Measurements from ENCODE around the gene ZNF77. TPM values are rescaled to one million over a fixed set of nuclear protein-coding genes. Genes with fewer than 3 reads are reported as not detected.

Gene ZNF77
- total and polyA plus RNA-seq, 2 donors (not counting 1 experiment from before 2014, with no cell fraction given) = 4.0 to 6.4 TPM

DNA sequence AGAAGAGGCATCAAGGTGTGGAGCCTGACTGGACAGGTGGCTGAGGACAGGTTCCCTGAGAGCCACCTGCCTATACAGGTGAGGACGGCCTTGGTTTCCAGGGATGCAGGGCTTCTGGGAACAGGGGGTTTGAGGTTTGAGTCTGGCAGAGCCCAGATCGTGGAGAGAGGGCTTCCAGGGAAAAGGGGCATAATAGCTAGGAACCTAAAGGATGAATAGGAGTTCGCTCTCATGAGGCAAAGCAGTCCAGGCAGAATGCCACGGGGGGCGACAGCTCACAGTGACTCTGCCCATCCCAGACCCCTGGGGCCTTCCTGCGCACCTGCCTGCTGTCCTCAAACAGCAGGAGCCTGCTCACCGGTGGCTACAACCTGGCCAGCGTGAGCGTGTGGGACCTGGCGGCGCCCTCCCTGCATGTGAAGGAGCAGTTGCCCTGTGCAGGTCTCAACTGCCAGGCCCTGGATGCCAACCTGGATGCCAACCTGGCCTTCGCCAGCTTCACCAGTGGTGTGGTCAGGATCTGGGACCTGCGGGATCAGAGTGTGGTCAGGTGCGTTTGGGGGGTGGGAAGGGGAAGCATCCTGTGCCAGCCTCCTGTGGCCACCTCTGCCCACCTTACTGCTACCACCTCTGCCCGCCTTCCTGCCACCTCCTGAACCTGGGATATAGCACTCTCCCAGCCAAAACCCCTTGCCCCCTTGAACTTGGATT is 44.6 kb upstream of the ZNF77 start:
- intact Hi-C loops (cut with micrococcal nuclease) = no loop called here
- no peak for ATAC-seq (ENCODE audit: low read depth)
- Mint-ChIP-seq H3K27ac (no peak overlapping the region), H3K4me1 (peaks cover under 1% of the 10 kb centered on the region), H3K27me3 (peaks cover 3% of the 10 kb centered on the region), H3K4me3 (no peak overlapping the region), H3K9me3 (ENCODE audit: insufficient read depth) (no peaks in the 10 kb centered on the region)
- H3K27me3 ChIP-seq (replicated peaks in 1 of 4; ENCODE audit: control extremely low read depth in 1 of 4, control insufficient read depth in 3 of 4, insufficient read depth in 4 of 4, low read length in 3 of 4) = peaks cover 0 to 11% (median 0%) of the 10 kb centered on the region in 4 experiments
- WGBS (ENCODE audit: insufficient coverage) = 96% methylated on average over 12 of the region's 15 CpGs
- TF ChIP-seq CTCF (IDR thresholded peaks at IDR 0.05) (no peak), EZH2 (IDR thresholded peaks at IDR 0.05; ENCODE audit: borderline replicate concordance, insufficient read depth, low read depth, low read length, poor library complexity, severe bottlenecking) (no peak)
- no peak overlapping the region for H3K27ac ChIP-seq (ENCODE audit: low read length in 2 of 2)
- peaks cover 0 to 7% of the 10 kb centered on the region in 2 donors for H3K4me1 ChIP-seq (ENCODE audit: control insufficient read depth in 2 of 2, insufficient read depth in 2 of 2, low read length in 2 of 2)
- no peak overlapping the region for H3K9ac ChIP-seq (ENCODE audit: low read length)
- POLR2A ChIA-PET = no interaction called here
- CTCF ChIA-PET = no interaction called here
- no peak overlapping the region for H3K4me3 ChIP-seq (ENCODE audit: control extremely low read depth in 1 of 5, extremely low read depth in 1 of 5, insufficient read depth in 1 of 5, low read depth in 2 of 5, low read length in 4 of 5)
- H3K9me3 ChIP-seq (ENCODE audit: control extremely low read depth in 1 of 3, control insufficient read depth in 2 of 3, insufficient read depth in 1 of 3, low read length in 2 of 3) = no peaks in the 10 kb centered on the region
- H4K20me1 ChIP-seq (ENCODE audit: control insufficient read depth, insufficient read depth, low read length, poor library complexity, severe bottlenecking) = no peaks in the 10 kb centered on the region
- no peak for DNase-seq
- H3K4me2 ChIP-seq (replicated peaks; ENCODE audit: low read depth, low read length, poor library complexity, severe bottlenecking) = no peak overlapping the region
- H2AFZ ChIP-seq (ENCODE audit: insufficient read depth, low read depth, low read length, poor library complexity, severe bottlenecking) = no peak overlapping the region
- H3K79me2 ChIP-seq (ENCODE audit: control insufficient read depth, insufficient read depth, low read length) = no peaks in the 10 kb centered on the region
- H3K36me3 ChIP-seq (replicated peaks in 1 of 2; ENCODE audit: control extremely low read depth in 1 of 2, control insufficient read depth in 1 of 2, extremely low read depth in 1 of 2, insufficient read depth in 2 of 2, low read length in 1 of 2) = no peaks in the 10 kb centered on the region

DNA sequence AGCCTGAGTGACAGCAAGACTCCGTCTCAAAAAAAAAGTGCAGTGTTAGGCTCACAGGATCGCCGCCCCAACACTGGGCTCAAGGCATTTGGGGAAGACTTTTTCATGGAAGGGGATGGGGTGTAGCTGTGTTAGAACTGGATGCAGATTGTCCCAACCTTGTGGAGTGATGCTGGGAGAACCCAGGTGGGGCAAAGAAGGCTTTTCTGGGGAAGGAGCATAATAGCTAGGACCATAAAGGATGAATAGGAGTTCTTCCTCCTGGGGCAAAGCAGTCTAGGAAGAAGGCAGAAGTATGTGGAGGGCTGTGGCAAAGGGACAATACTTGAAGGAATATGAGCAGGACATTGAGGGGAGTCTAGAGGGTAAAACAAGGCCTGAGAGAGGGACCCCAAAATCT is 43.8 kb upstream of the ZNF77 start:
- DNase-seq (no peak), ATAC-seq (ENCODE audit: low read depth) (no peak)
- peaks cover 6% of the 10 kb centered on the region for H3K4me1 Mint-ChIP-seq
- no peaks in the 10 kb centered on the region for H3K79me2 ChIP-seq (ENCODE audit: control insufficient read depth, insufficient read depth, low read length)
- peaks cover 0 to 18% (median 2%) of the 10 kb centered on the region in 4 experiments for H3K27me3 ChIP-seq (replicated peaks in 1 of 4; ENCODE audit: control extremely low read depth in 1 of 4, control insufficient read depth in 3 of 4, insufficient read depth in 4 of 4, low read length in 3 of 4)
- H3K27ac Mint-ChIP-seq = no peak overlapping the region
- POLR2A ChIA-PET = no interaction called here
- no peak overlapping the region for H3K9ac ChIP-seq (ENCODE audit: low read length)
- no peak overlapping the region for H3K4me3 ChIP-seq (ENCODE audit: control extremely low read depth in 1 of 5, extremely low read depth in 1 of 5, insufficient read depth in 1 of 5, low read depth in 2 of 5, low read length in 4 of 5)
- no peaks in the 10 kb centered on the region for H3K9me3 ChIP-seq (ENCODE audit: control extremely low read depth in 1 of 3, control insufficient read depth in 2 of 3, insufficient read depth in 1 of 3, low read length in 2 of 3)
- H3K4me2 ChIP-seq (replicated peaks; ENCODE audit: low read depth, low read length, poor library complexity, severe bottlenecking) = no peak overlapping the region
- H3K27ac ChIP-seq (ENCODE audit: low read length in 2 of 2) = no peak overlapping the region
- no peaks in the 10 kb centered on the region for H3K36me3 ChIP-seq (replicated peaks in 1 of 2; ENCODE audit: control extremely low read depth in 1 of 2, control insufficient read depth in 1 of 2, extremely low read depth in 1 of 2, insufficient read depth in 2 of 2, low read length in 1 of 2)
- intact Hi-C loops (cut with micrococcal nuclease) = no loop called here
- WGBS (ENCODE audit: insufficient coverage) = 96% methylated on average over 3 of the region's 3 CpGs
- H4K20me1 ChIP-seq (ENCODE audit: control insufficient read depth, insufficient read depth, low read length, poor library complexity, severe bottlenecking) = no peaks in the 10 kb centered on the region
- TF ChIP-seq CTCF (IDR thresholded peaks at IDR 0.05) (no peak), EZH2 (IDR thresholded peaks at IDR 0.05; ENCODE audit: borderline replicate concordance, insufficient read depth, low read depth, low read length, poor library complexity, severe bottlenecking) (no peak)
- CTCF ChIA-PET = no interaction called here
- no peak overlapping the region for H2AFZ ChIP-seq (ENCODE audit: insufficient read depth, low read depth, low read length, poor library complexity, severe bottlenecking)
- H3K27me3 Mint-ChIP-seq = peaks cover 3% of the 10 kb centered on the region
- H3K4me3 Mint-ChIP-seq = no peak overlapping the region
- peaks cover 7 to 15% of the 10 kb centered on the region in 2 donors for H3K4me1 ChIP-seq (ENCODE audit: control insufficient read depth in 2 of 2, insufficient read depth in 2 of 2, low read length in 2 of 2)
- H3K9me3 Mint-ChIP-seq (ENCODE audit: insufficient read depth) = no peaks in the 10 kb centered on the region

All from B cell (primary cell).